ENCODE data around the gene MTCL1. TPM values are rescaled to one million over a fixed set of nuclear protein-coding genes. Genes with fewer than 3 reads are reported as not detected.

The MTCL1 gene
- polyA plus RNA-seq, 2 donors: 4.4 to 6.5 TPM

DNA sequence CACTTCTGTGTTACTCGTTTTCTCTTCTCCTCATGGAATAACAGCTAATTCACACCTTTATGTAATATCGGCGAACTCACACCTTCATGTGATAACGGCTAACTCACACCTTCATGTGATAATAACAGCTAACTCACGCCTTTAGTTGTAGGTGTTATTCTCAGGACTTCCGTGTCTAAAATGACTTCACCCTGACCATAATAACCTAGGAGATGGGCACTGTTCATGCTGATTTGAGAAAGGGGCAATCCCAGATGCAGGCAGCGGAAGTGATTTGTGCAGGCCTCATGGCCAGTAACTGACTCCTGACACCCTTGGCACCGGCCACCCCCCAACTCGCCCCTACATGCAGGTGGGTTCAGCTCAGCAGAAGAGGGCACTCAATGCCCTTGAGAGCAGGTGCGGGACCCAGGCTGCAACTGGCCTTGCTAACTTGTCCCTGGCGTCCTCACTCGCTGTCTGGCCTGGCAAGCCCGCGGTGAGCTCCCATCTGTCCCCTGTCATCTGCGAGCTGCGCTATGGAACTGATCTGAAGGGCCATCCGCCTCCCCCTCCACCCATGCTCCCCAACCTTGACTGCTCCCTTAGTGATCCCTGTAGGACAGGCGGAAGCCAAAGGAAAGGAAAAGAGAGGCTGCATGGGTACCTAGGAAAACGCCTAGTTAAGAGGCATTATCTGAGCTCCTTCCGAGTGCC is 42.6 kb upstream of the MTCL1 start:
- 88 to 93% methylated on average over 20 of the region's 20 CpGs for WGBS, 2 donors
- Histone ChIP-seq H3K9me3 (ENCODE audit: control insufficient read depth in 2 of 2, insufficient read depth in 1 of 2, low read depth in 1 of 2, low read length in 1 of 2) (no peaks in the 10 kb centered on the region), H3K4me1 (ENCODE audit: control insufficient read depth in 2 of 2, insufficient read depth in 2 of 2, low read length in 1 of 2) (no peaks in the 10 kb centered on the region), H3K4me3 (ENCODE audit: low read depth in 1 of 2, low read length in 2 of 2) (no peak overlapping the region), H3K36me3 (ENCODE audit: control insufficient read depth in 2 of 2, insufficient read depth in 2 of 2, low read length in 1 of 2) (no peaks in the 10 kb centered on the region), H3K27me3 (ENCODE audit: control insufficient read depth in 1 of 2, insufficient read depth in 2 of 2, low read length in 2 of 2) (no peaks in the 10 kb centered on the region), H3K27ac (ENCODE audit: low read depth in 2 of 2, low read length in 1 of 2) (no peak overlapping the region)

DNA sequence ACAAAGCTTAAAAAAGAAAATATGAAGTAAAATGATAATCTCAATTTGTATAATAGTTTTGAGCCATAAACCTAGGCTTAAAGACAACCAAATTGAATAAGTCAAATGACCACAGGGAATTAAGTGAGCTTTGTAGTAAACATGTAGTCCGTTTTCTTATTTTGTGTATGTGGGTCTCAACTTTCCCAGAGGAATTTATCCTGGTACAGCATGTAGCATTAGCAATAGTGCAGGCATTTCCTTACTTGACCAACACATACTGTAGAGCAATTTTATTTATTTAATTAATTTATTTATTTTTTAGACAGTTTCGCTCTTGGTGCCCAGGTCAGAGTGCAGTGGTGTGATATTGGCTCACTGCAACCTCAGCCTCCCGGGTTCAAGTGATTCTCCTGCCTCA is 37.5 kb upstream of the MTCL1 start:
- WGBS, 2 donors: 93 to 94% methylated on average over 3 of the region's 3 CpGs
- Histone ChIP-seq H3K4me1 (ENCODE audit: control insufficient read depth in 2 of 2, insufficient read depth in 2 of 2, low read length in 1 of 2) (no peaks in the 10 kb centered on the region), H3K36me3 (ENCODE audit: control insufficient read depth in 2 of 2, insufficient read depth in 2 of 2, low read length in 1 of 2) (no peaks in the 10 kb centered on the region), H3K4me3 (ENCODE audit: low read depth in 1 of 2, low read length in 2 of 2) (no peak overlapping the region), H3K9me3 (ENCODE audit: control insufficient read depth in 2 of 2, insufficient read depth in 1 of 2, low read depth in 1 of 2, low read length in 1 of 2) (no peaks in the 10 kb centered on the region), H3K27me3 (ENCODE audit: control insufficient read depth in 1 of 2, insufficient read depth in 2 of 2, low read length in 2 of 2) (no peaks in the 10 kb centered on the region), H3K27ac (ENCODE audit: low read depth in 2 of 2, low read length in 1 of 2) (no peak overlapping the region)

DNA sequence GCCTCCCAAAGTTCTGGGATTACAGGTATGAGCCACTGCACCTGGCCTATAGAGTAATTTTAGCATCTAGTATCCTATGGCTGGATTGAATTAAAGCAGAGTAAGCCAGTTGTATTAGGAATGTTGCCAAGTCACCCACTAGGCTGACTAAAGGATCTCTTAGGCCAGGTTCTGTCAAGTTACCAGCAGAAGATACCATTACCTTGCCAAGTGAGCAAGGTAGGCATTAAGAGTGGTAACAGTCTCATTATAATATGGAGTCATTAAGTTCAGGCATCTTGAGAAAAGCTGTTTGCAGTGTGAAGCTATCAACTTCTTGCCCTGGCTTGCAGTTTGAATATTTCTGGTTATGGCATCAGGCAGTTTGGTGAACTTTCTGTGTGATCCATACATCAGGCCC is 37.0 kb upstream of the MTCL1 start:
- no peaks in the 10 kb centered on the region for H3K4me1 ChIP-seq (ENCODE audit: control insufficient read depth in 2 of 2, insufficient read depth in 2 of 2, low read length in 1 of 2)
- no peak overlapping the region for H3K27ac ChIP-seq (ENCODE audit: low read depth in 2 of 2, low read length in 1 of 2)
- H3K27me3 ChIP-seq (ENCODE audit: control insufficient read depth in 1 of 2, insufficient read depth in 2 of 2, low read length in 2 of 2): no peaks in the 10 kb centered on the region
- H3K36me3 ChIP-seq (ENCODE audit: control insufficient read depth in 2 of 2, insufficient read depth in 2 of 2, low read length in 1 of 2): no peaks in the 10 kb centered on the region
- H3K9me3 ChIP-seq (ENCODE audit: control insufficient read depth in 2 of 2, insufficient read depth in 1 of 2, low read depth in 1 of 2, low read length in 1 of 2): no peaks in the 10 kb centered on the region
- H3K4me3 ChIP-seq (ENCODE audit: low read depth in 1 of 2, low read length in 2 of 2): no peak overlapping the region

DNA sequence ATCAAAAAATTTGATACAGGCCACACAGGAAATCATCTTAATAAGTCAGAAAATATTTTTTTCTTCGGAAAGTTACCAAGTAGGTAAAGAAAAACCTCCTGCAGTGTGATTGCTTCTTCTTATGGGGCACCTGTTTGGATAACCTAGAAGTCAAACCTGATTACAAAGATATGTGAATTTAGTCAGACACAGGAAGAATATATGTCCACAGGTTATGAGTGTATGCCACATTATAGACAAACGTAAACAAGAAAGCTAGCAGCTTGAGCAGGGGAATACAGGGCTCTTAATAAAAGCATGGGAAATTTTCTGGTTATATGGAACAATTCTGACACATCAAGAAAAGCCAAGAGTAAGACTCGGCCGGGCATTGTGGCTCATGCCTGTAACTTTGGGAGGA is 35.8 kb upstream of the MTCL1 start:
- Histone ChIP-seq H3K27ac (ENCODE audit: low read depth in 2 of 2, low read length in 1 of 2) (no peak overlapping the region), H3K36me3 (ENCODE audit: control insufficient read depth in 2 of 2, insufficient read depth in 2 of 2, low read length in 1 of 2) (no peaks in the 10 kb centered on the region), H3K9me3 (ENCODE audit: control insufficient read depth in 2 of 2, insufficient read depth in 1 of 2, low read depth in 1 of 2, low read length in 1 of 2) (no peaks in the 10 kb centered on the region), H3K27me3 (ENCODE audit: control insufficient read depth in 1 of 2, insufficient read depth in 2 of 2, low read length in 2 of 2) (no peaks in the 10 kb centered on the region), H3K4me3 (ENCODE audit: low read depth in 1 of 2, low read length in 2 of 2) (no peak overlapping the region), H3K4me1 (ENCODE audit: control insufficient read depth in 2 of 2, insufficient read depth in 2 of 2, low read length in 1 of 2) (no peaks in the 10 kb centered on the region)
- WGBS, 2 donors: 82 to 86% methylated on average over 4 of the region's 4 CpGs

DNA sequence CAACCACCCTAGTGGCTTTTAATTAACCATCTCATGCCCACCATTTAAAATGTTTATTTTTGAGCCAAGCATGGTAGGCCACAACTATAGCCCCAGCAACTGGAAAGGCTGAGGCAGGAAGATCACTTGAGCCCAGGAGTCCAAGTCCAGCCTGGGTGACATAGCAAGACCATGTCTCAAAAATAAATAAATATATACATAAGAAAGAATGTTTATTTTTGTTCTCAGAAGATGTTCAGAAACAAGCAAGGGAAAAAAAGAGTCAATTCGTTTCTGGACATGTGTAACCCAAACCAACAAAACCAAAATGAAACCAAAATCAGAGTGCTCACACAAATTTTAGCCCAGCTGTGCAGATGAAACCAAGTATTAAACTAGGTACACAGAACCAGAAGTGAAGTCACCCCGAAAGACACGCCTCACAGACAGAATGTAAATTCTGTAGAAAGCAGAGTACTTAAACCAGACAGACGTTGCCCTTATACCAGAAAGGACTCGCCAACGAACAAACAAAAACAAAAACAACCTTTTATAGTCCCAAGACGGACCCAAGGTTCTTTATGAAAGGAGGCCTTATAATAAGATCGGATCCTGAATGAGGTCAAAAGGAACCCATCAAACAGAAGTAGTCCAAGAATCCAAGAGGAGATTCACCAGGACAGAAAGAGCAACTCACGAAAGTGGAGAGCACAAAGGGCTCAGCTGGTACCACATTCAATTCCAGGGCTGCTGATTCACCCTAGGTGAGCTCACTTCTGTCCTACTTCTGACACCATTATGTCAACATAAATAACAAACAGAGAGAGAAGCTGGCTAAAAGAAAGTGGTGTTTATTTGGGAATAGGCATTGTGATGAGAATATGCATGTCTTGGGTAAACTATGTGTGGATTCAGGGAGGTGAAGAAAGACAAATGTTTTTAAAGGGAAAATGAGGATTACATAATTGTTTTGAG is 31.8 kb upstream of the MTCL1 start:
- 88 to 91% methylated on average over 9 of the region's 9 CpGs for WGBS, 2 donors
- H3K4me1 ChIP-seq (ENCODE audit: control insufficient read depth in 2 of 2, insufficient read depth in 2 of 2, low read length in 1 of 2): no peaks in the 10 kb centered on the region

DNA sequence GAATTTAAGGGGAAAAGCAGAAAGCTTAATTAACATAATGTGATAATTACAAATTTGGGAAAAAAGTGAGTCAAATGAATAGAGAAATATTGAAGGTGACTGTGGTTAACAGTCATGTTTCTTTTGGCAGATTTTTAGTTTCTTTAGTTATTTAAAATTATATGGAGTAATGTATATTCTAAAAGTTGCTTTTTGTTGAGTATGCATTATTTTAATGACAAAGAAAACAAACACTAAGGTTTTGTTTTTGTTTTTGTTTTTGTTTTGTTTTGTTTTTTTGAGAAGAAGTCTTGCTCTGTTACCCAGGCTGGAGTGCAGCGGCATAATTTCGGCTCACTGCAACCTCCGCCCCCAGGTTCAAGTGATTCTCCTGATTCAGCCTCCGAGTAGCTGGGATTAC is 30.3 kb upstream of the MTCL1 start:
- H3K4me3 ChIP-seq (ENCODE audit: low read depth in 1 of 2, low read length in 2 of 2): no peak overlapping the region
- H3K27ac ChIP-seq (ENCODE audit: low read depth in 2 of 2, low read length in 1 of 2): no peak overlapping the region
- no peaks in the 10 kb centered on the region for H3K36me3 ChIP-seq (ENCODE audit: control insufficient read depth in 2 of 2, insufficient read depth in 2 of 2, low read length in 1 of 2)
- WGBS, 2 donors: 95 to 96% methylated on average over 4 of the region's 4 CpGs
- no peaks in the 10 kb centered on the region for H3K9me3 ChIP-seq (ENCODE audit: control insufficient read depth in 2 of 2, insufficient read depth in 1 of 2, low read depth in 1 of 2, low read length in 1 of 2)
- no peaks in the 10 kb centered on the region for H3K4me1 ChIP-seq (ENCODE audit: control insufficient read depth in 2 of 2, insufficient read depth in 2 of 2, low read length in 1 of 2)
- H3K27me3 ChIP-seq (ENCODE audit: control insufficient read depth in 1 of 2, insufficient read depth in 2 of 2, low read length in 2 of 2): no peaks in the 10 kb centered on the region

More for the DNA sequence above, 31.8 kb upstream of the MTCL1 start:
- Histone ChIP-seq H3K27ac (ENCODE audit: low read depth in 2 of 2, low read length in 1 of 2) (no peak overlapping the region), H3K9me3 (ENCODE audit: control insufficient read depth in 2 of 2, insufficient read depth in 1 of 2, low read depth in 1 of 2, low read length in 1 of 2) (no peaks in the 10 kb centered on the region), H3K27me3 (ENCODE audit: control insufficient read depth in 1 of 2, insufficient read depth in 2 of 2, low read length in 2 of 2) (no peaks in the 10 kb centered on the region), H3K4me3 (ENCODE audit: low read depth in 1 of 2, low read length in 2 of 2) (no peak overlapping the region), H3K36me3 (ENCODE audit: control insufficient read depth in 2 of 2, insufficient read depth in 2 of 2, low read length in 1 of 2) (no peaks in the 10 kb centered on the region)

DNA sequence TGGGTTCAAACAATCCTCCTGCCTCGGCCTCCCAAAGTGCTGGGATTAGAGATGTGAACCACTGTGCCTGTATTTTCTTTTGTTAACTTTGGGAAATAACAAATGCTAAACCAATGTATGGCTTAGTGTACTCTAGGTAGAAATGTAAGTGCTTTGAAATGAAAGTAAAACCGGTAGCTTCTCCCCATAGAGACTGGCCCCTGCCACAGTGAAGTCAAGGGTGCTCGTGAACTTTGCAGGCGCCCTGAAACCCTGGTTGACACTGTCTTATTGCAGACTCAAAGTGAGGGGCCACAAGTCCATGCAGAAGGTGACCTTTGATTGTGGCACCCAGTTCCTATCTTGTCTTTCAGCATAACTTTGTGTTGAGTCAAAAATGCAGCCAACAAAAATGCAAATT is 24.2 kb upstream of the MTCL1 start:
- Histone ChIP-seq H3K27me3 (ENCODE audit: control insufficient read depth in 1 of 2, insufficient read depth in 2 of 2, low read length in 2 of 2) (no peaks in the 10 kb centered on the region), H3K4me3 (ENCODE audit: low read depth in 1 of 2, low read length in 2 of 2) (no peak overlapping the region), H3K9me3 (ENCODE audit: control insufficient read depth in 2 of 2, insufficient read depth in 1 of 2, low read depth in 1 of 2, low read length in 1 of 2) (no peaks in the 10 kb centered on the region), H3K4me1 (ENCODE audit: control insufficient read depth in 2 of 2, insufficient read depth in 2 of 2, low read length in 1 of 2) (peaks cover 0 to 2% of the 10 kb centered on the region in 2 donors), H3K27ac (ENCODE audit: low read depth in 2 of 2, low read length in 1 of 2) (no peak overlapping the region), H3K36me3 (ENCODE audit: control insufficient read depth in 2 of 2, insufficient read depth in 2 of 2, low read length in 1 of 2) (no peaks in the 10 kb centered on the region)
- WGBS, 2 donors: 82 to 91% methylated on average over 4 of the region's 4 CpGs

DNA sequence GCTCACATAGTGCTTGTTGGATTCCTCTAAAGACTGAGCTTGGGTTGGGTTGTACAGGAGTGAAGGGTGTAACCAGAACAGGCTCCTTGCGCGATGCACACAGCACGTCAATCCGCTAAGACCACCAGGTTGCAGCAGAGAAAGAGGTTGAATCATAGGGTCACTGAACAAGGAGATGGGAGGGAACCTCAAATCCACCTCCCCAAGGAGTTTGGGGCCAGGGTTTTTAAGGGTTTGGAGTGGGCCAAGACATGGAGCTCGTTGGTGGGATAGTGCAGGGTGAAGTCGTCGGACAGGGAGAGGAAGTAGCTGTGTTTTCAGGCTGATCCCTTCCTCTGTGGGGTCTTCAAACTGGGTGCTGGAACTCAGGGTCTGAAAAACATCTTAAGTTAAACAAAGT is 20.8 kb upstream of the MTCL1 start:
- WGBS, 2 donors: 90 to 92% methylated on average over 7 of the region's 7 CpGs
- no peaks in the 10 kb centered on the region for H3K9me3 ChIP-seq (ENCODE audit: control insufficient read depth in 2 of 2, insufficient read depth in 1 of 2, low read depth in 1 of 2, low read length in 1 of 2)
- H3K4me1 ChIP-seq (ENCODE audit: control insufficient read depth in 2 of 2, insufficient read depth in 2 of 2, low read length in 1 of 2): peaks cover 0 to 2% of the 10 kb centered on the region in 2 donors
- H3K4me3 ChIP-seq (ENCODE audit: low read depth in 1 of 2, low read length in 2 of 2): no peak overlapping the region
- peak overlapping the region in 1 of 2 donors; percentile 77 for H3K27ac ChIP-seq (ENCODE audit: low read depth in 2 of 2, low read length in 1 of 2)
- H3K27me3 ChIP-seq (ENCODE audit: control insufficient read depth in 1 of 2, insufficient read depth in 2 of 2, low read length in 2 of 2): no peaks in the 10 kb centered on the region
- no peaks in the 10 kb centered on the region for H3K36me3 ChIP-seq (ENCODE audit: control insufficient read depth in 2 of 2, insufficient read depth in 2 of 2, low read length in 1 of 2)

DNA sequence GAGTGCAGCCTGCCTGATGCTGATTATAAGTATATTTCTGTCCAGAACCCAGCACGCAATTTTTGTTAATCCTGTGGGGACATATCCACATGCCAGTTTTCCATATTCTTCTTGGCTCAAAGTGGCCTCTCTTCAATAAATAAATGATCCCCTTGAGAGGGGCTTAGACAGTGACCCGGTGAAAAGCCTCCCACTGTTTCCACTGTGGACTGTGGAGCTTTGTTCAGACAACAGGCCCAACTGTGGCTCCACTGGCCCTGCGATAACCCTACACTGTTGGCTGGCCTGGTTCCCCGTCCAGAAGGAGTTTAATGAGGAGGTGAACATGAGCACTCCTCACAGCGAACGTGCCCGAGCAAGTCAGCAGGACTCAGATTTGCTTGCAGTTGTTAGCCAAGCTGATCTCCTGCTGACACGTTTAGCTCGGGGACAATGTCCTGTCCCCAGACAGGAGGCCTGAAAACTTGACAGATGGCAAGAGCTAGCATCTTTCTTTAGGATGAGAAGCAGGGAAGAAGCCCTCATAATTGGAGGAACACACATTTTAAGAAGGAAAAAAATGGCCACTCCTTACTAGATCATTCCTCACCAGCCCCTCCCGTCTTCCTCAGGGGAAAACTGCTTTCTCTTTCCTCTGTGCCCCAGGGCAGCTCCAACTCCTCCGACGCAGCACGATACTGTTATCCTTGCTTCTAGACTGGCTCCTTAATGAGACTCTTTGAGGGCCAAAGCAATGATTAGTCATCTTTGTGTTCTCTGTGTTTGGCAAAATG is 20.0 kb upstream of the MTCL1 start:
- H3K4me1 ChIP-seq (ENCODE audit: control insufficient read depth in 2 of 2, insufficient read depth in 2 of 2, low read length in 1 of 2): peaks cover 0 to 2% of the 10 kb centered on the region in 2 donors
- no peaks in the 10 kb centered on the region for H3K27me3 ChIP-seq (ENCODE audit: control insufficient read depth in 1 of 2, insufficient read depth in 2 of 2, low read length in 2 of 2)
- H3K4me3 ChIP-seq (ENCODE audit: low read depth in 1 of 2, low read length in 2 of 2): no peak overlapping the region
- no peaks in the 10 kb centered on the region for H3K9me3 ChIP-seq (ENCODE audit: control insufficient read depth in 2 of 2, insufficient read depth in 1 of 2, low read depth in 1 of 2, low read length in 1 of 2)
- no peaks in the 10 kb centered on the region for H3K36me3 ChIP-seq (ENCODE audit: control insufficient read depth in 2 of 2, insufficient read depth in 2 of 2, low read length in 1 of 2)
- 43 to 66% methylated on average over 13 of the region's 13 CpGs for WGBS, 2 donors
- peak overlapping the region; percentile 77 to 86 for H3K27ac ChIP-seq (ENCODE audit: low read depth in 2 of 2, low read length in 1 of 2)

All from esophagus (tissue), 2 donors.